ENCODE measurements around the gene ANKRD44.
A peak's percentile ranks its signal among the peaks of the same experiment; 100 is the strongest.

ANKRD44 gene

DNA sequence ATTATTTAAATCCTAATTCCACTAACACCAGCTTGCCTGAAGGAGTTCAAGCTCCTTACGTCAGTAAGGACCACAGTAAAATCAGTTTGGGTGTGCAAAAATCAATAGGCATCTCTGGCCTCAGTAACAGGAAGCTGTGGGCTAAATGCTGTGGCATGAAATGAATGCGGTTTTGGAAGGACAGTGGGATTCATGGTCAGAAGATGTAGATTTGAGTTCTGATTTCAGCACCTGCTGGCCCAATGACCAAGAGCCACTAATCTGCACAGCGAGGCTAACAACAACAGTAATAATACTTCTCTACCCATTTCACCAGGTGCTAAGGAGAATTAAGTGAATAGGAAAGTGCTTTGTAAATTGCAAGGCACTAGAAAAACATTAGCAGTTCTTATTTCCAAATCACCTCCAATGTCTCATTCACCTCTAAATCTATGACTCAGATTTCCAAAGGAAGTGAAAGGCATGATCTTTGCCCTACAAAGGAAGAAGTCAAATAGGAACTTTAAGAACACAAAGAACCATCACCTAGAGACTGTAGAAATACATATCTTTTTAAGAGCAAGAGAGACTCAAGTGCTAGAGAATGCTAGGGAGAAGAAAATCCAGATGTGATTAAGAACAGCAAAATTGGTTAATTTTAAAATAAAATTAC is 172.6 kb downstream of the ANKRD44 start:
- DNase-seq, result no peak

DNA sequence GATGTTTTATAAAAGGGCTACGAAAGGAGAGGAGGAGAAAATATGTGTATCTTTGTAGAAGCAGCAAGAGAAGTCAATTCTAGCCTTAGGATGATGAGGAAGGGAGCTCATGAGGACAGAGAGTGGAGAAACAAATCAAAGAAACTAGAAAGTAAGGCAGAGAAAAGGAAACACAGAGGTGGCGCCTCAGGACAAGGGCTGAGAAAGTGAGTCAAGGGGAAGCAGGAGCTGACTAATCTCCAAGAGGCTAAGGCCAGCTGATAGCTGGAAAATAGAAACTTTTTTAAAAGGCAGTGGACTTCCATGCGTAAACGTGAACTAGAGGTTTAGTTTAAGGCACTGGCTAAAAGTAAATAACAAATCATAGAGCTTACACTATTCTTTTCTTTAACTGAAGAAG is 173.3 kb downstream of the ANKRD44 start:
- DNase-seq, result no peak

GRCh38 chr2:197136452-197136851 is 174.1 kb downstream of the ANKRD44 start:
- DNase-seq, result no peak

GRCh38 chr2:197135806-197136205 is 174.8 kb downstream of the ANKRD44 start:
- DNase-seq, result no peak

GRCh38 chr2:197134206-197134605 is 176.4 kb downstream of the ANKRD44 start:
- DNase-seq, result no peak

GRCh38 chr2:197131558-197131855 is 179.1 kb downstream of the ANKRD44 start:
- no peak for DNase-seq

- no peak for DNase-seq
Measured at GRCh38 chr2:197130318-197130717, 180.3 kb downstream of the ANKRD44 start.

- DNase-seq, result no peak
Measured at GRCh38 chr2:197128897-197129296, 181.7 kb downstream of the ANKRD44 start.

GRCh38 chr2:197128126-197128525 is 182.5 kb downstream of the ANKRD44 start:
- no peak for DNase-seq

GRCh38 chr2:197126630-197127352 is 183.8 kb downstream of the ANKRD44 start:
- DNase-seq, result no peak

DNA sequence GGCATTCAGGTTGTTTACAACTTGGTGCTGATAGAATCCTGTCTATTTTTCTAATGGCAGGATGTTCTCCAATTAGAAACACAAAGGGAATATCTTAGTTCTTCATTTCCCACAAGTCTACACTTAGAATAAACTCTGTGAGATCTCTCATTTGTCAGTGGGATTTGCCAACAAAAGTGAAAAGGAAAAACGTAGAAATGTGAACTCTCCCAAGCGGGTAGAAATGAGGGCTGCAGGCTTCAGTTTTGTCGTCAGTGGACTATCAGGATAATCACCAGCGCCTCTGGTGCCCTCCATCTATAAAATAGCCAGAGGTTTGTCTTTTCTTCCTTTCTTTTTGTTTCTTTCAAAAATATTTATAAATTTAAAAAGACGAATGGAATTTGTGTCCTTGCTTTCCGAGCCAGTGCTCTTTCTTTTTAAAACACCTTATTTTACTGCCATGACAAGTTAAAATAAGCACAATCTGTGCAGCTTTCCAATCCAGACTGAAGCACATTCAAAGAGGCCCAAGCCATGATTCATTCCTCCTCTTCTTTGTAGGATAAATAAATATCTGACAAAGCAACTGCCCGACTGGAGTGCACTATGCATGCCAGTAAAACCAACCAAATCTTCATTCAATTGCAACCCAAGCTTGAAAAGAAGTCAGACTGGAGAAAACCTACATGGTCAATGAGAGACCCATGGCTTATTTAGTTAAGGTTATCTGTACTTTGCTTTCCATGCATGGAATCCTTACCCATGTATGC is 185.8 kb downstream of the ANKRD44 start:
- no peak for DNase-seq

DNA sequence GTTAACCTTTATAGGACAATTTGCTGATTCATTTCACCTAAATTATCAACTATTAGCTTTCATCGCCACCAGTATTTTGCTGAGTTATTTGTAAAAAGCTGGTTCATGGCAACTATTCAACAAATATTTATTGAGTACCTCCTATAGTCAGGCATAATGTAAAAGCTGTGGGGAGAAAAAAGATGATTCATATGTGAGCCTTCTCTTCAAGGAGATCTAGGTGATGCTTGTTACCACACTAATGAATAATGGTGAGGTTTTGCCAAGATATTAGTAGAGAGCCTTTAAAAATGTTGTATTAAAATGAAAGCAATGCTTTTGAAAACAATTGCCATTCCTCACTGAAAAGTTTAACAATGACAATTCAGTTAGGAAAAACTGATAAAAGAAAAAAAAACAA is 187.8 kb downstream of the ANKRD44 start:
- no peak for DNase-seq

- no peak for DNase-seq
Measured at GRCh38 chr2:197121756-197122385, 188.7 kb downstream of the ANKRD44 start.

DNA sequence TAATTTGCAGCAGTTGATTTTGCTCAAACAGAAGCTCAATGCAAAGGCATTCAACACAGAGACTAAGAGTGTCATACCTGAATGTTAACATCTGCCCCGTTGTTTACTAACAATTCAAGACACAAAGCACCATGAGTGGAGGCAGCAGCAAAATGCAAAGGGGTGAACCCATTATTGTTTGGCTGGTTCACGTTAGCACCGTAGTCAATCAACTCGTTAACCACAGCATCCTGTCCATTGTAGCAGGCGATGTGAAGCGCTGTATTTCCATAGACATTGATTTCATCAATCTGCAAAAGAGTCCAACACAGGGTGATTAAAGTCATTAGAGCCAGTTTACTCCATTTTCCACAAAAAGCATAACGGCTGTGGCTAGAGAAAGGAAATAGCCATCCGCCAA is 189.3 kb downstream of the ANKRD44 start:
- DNase-seq, result no peak

- no peak for DNase-seq
Measured at GRCh38 chr2:197116306-197116879, 194.2 kb downstream of the ANKRD44 start.

DNA sequence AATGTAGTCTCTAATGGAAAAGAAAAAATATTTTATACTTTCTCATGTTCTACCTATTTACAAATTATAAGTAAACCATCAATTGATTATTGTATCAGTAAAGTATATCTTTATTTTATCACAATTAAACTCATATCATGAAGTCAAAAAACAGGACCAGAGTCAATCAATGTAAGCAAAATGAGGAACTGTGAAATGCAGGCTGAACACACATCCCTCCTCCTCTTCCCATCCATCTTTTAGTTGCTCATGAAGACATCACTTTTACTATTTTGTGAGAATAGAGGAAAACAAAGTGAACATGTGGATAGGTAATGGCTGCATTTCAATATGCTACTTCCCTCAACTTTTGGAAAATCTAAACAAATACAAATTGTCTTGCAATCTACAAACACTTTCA is 195.3 kb downstream of the ANKRD44 start:
- DNase-seq, result no peak

DNA sequence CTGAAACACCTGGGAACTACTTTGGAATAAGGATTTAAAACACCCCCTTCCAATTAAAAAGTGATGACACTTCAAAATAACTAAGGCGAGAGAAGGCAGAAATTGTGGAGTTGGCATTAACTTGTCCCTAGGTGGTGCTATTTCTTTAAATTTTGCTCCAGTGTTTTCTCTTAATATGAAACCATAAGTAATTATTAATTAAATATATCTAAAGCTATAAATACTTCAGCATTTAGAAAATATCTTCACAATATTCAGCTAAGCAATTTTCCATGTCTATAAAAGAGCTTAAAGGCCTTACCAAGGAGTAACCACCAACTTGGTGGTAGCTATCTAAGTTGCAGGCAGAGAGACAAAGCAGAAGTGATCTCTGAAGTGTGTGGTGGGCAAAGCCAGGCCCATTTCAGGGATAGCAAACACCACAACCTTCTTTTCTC is 197.3 kb downstream of the ANKRD44 start:
- DNase-seq, result no peak

- DNase-seq, result no peak
Measured at GRCh38 chr2:197109326-197109725, 201.3 kb downstream of the ANKRD44 start.

GRCh38 chr2:197108758-197109157 is 201.8 kb downstream of the ANKRD44 start:
- DNase-seq, result peak; percentile 42

GRCh38 chr2:197107291-197108269 is 203.0 kb downstream of the ANKRD44 start:
- DNase-seq, result no peak

DNA sequence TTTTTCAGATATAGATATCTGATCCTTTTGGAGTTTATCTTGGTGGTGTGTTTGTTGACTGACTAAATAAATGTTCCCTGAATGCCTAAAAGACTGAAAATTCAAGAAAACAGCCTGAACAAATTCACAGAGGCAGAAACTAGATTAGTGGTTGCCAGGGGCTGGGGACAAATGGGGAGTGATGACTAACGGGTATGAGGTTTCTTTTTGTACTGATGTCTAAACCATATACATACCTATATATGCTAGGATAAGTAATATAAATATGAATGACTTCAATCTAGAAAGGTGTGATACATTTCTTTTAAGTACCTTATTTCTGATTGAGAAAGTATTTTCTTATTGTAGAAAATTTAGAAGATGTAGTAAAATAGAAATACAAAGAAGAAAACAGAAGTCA is 207.2 kb downstream of the ANKRD44 start:
- DNase-seq, result no peak

- DNase-seq, result no peak
Measured at GRCh38 chr2:197102231-197102630, 208.3 kb downstream of the ANKRD44 start.
